Measurements from ENCODE around the gene CDH4.

- TF ChIP-seq CTCF (IDR thresholded peaks at IDR 0.05) (no peak), EZH2 (IDR thresholded peaks at IDR 0.05) (no peak), EZH2phosphoT487 (IDR thresholded peaks at IDR 0.05) (no peak)
These were observed 16.0 kb downstream of the CDH4 start for GRCh38 chr20:61268024-61268423.

All from neural progenitor cell (in vitro differentiated cells).